Testis (tissue), 2 donors: Measurements from ENCODE around the gene CHD5.

Source experiments
- CTCF ChIP-seq, 3 experiments: fragments of 450-650 bp in 2 of 3; fragments of 200-600 bp in 1 of 3; sonication (generic) in 1 of 3; IDR thresholded peaks; one replicate each; pipeline ENCODE4 v1.5.1; 2016 to 2019; ENCODE audit warnings: antibody characterized with exemption in 3 of 3, mild to moderate bottlenecking in 2 of 3, moderate library complexity in 1 of 3
- POLR2A ChIP-seq: fragments of 450-650 bp; IDR thresholded peaks from one replicate; pipeline ENCODE4 v1.6.1; 2017; ENCODE audit warnings: antibody characterized with exemption, mild to moderate bottlenecking, moderate library complexity

GRCh38 chr1:6069573-6069972 is 110.5 kb downstream of the CHD5 start:
- no peak for TF ChIP-seq CTCF (IDR thresholded peaks at IDR 0.05)
- no peak for TF ChIP-seq POLR2A
